Fibroblast of skin of right quadriceps (primary cell): ENCODE data around the gene FADS2.

Experiments
- DNase-seq: peaks from one replicate; pipeline ENCODE4 v3.0.0-alpha.2; 2013

FADS2 gene

DNA sequence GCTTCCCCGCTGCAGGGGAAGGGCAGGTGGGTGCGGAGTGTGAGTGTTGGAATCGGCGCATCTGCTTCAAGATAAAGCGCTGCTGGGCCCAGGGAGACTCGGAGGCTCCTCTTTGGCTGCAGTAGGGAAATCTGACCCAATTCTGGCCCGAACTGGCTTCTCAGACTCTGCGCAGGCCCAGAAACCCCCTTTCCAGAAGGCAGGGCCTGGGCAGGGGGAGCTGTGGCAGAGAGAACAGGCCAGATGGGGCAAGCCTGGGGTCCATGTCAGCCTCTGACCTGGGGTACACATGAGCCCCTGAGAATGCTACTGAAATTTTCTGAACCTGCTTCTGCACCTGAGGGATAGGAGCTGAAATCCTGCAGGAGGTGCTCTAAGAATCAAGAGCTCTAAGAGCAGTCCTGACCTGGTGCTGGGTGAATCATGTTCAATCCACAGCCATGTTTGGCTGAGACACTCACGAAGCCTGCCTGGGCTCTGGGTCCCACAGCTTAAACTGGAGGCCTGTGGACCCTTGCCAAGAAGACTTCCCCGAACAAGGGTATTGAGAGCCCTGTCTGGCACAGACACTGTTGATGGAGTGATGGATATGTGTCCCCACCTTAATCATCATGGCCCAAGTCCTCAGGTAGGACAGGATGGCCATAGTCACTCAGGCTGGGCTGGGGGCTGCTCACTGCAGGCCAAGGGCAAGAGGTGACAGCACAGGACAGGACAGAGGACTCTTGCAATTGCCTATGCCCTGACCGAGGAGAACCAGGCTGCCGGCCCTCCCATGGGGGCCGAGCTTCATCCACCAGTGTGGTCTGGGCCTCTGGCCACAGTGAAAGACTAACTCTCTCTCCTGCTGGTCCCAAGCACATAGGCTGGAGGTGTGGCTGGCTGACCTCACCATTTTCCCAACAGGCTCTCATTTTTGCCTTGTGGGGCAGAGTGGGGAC, 82.4 kb downstream of the FADS2 start:
- DNase-seq: no peak

DNA sequence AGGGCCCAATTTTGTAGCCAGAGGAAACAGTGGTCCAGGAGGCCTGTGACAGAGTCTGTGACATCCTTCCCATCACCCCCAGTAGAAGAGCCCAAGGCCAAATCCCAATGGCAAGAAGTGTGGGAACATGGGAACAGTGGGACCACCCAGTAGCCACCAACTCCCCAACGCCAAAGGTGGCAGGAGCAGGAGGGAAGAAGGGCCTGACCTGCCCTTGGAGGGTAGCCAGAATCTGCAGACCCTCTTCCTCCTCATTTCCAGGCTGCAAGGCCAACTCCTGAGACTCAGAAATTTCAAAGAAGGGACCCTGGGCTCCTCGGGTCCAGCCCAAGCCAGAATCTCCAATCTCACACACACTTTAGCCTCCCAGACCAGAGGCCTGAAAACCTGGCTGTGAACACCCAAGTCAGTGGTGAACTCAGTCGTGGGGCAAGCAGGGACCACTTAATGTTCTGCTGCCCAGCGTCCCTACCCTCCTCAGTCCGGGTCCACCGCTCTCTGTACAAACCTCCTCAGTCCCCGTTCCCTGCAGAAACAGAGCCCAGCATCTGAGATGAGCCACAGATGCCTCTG, 83.1 kb downstream of the FADS2 start:
- no peak for DNase-seq

DNA sequence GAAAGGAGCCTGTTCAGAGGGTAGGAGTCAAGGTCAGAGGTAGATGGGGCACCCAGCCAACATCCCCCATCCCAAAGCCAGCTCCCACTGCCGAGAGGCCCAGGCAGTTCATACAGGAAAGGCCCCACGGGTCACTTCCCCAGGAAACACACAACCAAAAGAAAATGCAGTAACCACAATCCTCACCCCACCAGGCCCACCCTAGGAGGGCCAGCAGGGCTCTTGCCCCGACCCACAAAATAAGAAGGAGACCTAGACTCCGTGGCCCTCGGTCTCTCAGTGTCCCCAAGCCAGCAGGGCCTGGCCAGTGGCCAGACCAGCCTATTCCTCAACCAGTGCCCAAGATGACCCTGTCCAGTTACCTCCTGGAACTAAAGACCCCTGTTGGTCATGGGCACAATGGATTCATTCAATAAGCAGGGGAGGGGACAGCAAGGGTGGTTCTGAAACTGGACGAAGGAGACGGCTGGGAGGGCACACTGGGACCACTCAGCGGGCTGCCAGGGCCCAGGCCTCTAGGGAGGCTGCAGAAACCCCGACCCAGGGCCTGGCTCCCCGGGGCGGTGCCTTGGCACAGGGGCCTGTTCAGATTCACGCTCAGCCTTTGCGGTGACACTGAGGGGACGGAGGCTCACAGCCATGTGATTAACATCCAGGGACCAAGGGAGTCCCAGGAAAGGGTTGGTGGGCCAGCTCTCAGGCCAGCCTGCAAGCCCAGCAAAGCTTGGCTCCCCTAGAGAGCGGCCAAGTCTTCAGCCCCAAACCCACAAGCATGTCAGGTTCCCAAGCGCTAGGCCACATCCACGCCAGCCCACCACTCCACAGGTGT, 83.8 kb downstream of the FADS2 start:
- no peak for DNase-seq

DNA sequence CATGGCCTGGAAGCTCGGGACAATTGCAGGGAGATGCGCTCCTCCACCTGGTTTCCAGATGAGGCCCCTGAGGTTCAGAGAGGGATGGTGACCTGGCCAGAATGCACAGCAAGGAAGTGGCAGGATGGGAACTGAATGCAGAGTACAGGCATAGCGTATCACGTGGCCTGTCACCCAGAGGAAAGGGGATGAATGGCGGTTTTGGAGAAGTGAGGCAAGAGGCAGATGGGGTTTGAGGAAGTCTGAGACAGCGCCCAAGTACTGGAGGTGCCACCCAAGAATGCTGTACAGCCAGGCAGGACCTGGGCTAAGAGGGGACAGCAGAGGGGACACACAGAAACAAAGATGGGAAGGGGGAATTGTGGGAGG, 84.4 kb downstream of the FADS2 start:
- no peak for DNase-seq

DNA sequence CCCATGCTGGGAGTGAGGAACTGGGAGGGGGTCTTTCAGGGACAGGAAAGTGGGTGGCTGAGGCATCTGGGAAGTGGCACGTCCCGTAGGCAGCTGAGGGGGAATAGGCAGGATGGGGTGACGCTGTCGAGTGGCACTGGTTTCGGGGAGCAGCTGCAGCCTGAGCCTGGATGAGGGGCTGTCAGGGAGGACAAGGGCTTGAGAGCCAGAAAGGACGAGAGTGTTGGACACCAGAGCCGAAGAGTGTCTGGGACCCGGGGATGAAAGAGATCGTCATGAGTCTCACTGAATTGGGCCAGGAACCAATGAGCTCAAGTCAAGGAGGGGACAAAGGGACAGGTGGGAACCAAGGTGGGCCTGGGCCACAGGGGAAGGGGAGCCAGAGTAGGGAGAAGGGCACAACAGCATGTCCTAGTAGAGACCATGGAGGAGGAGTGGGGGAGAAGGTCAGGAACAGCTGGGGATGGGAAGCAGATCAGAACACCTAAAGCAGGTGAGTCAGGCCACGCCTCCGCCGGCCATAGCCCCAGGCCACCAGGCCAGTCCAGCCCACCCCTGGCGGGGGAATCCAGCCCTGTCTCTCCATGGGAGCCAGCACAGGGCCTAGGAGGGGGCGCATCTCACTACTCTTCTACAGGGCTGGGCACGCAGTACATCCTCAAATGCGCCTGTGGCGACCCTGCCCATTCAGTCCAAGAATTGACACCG, 85.0 kb downstream of the FADS2 start:
- DNase-seq: no peak

DNA sequence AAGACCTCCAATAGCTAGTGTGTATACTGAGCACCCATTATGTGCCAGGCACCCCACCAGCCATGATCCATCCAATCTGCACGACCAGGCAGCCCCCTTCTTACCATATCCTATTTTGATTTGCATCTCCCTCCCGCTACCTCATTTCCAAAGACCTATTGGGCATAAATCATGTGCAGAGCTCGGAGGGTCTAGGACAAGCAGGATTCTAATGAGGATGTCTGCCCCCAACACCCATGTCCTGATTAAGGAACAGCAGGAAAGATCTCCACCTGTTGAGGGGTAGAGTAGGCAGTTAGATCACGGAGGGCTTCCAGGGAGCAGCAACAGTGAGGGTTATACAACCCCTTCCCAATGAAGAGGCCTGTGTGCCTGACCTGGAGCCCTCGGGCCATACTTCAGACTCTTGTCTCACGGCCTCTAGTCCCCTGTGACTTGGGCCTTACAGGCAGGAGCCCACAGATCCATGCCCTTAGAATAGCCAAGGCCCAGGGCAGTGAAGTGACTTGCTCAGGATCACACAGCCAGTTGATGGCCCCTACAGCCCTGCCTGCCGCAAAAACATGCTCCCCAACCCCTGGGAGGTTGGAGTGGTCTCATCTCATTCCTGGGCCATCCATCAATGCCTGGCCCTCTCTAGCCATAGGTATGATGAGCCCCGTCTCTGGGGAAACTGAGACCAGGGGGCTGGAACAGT, 85.7 kb downstream of the FADS2 start:
- no peak for DNase-seq

DNA sequence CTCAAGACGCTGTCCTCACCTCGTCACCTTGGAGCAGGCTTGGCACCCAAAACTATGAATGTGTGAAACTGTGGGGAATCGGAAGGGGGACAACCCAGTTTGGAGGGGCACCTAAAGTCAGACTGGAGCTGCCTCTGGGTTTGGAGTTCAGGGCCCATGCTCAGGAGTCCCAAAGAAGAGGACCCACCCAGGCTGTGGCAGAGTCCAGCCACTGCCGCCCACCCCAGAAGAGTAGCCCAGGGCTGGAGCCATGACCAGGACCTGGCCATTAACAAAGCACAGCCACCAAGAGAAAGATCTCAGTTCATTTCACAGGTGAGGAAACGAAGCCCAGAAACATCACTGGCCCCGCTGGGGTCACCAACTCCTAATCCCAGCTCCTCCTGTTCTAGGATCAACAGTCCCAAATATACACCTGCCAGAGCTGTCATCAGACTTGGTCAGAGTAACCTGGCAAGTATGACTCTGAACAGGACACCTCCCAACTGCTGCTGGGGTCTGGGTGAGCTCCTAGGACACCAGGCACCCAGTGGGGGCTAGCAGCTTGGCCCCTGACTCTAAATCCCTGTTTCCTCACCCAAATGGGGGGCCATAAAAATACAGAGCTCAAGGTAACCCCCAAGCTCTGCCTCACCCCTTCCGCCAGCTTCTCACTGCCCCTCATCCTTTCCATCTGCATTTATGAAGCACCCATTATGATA, 86.5 kb downstream of the FADS2 start:
- no peak for DNase-seq

DNA sequence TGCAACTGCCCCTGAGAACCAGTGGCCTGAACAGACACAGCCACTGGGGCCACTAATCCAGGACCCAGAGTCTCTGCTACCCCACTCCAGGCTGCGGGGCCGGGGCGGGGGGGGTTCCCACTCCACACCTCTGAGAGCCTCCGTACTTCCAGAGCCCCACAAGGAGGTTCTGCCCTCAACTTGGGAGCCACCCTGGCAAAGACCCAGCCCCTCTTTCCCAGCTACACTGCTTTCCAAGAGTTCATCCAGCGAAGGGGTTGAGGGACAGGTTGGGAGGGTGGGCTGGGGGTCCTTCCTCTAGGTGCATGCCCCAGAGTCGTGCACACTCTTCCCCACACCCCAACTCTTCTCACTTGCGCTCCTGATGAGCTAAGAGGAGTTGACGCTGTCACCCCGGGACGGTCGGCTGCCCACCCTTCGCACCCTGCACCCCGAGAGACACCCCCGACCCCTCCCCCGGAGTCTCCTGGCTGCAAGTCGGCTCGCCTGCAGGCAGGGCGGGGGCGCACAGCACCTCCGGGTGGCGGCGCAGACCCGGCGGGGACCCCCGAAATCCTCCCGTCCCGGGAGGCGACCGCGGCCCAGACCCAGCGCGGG, 88.7 kb downstream of the FADS2 start:
- no peak for DNase-seq
